Spleen (tissue), 7 donors: ENCODE data around the gene SIPA1L3.

Experiments used
- POLR2A ChIP-seq, 3 donors: fragments of 450-650 bp; IDR thresholded peaks; one replicate each; pipeline ENCODE4 v1.5.1; 2017; ENCODE audit warnings: antibody characterized with exemption in 3 of 3, mild to moderate bottlenecking in 1 of 3
- POLR2AphosphoS5 ChIP-seq, 3 donors: sonication (generic); formaldehyde crosslinking; IDR thresholded peaks; one replicate each; pipeline ENCODE4 v1.5.1; 2017; ENCODE audit warnings: antibody characterized with exemption in 3 of 3
- TF ChIP-seq, protein P1 (sequence below), 11 experiments: fragments of 200-600 bp in 7 of 11; fragments of 450-650 bp in 4 of 11; sonication (generic) in 4 of 11; IDR thresholded peaks in 8 of 11; conservative IDR thresholded peaks in 3 of 11; 1 replicate in 7 of 11; 2 replicates in 4 of 11; pipeline versions ENCODE4 v1.4.0 to v1.8.0; 2016 to 2021; ENCODE audit warnings: antibody characterized with exemption in 11 of 11, inconsistent platforms in 4 of 11, mild to moderate bottlenecking in 1 of 11
- donor health status: DM: no; HTN: no; CAD: no; lungs with moderate emphysema.
- donor health status: DM: no; HTN: no; CAD: no.
- donor health status: DM: no; HTN: no; CAD: no.

GRCh38 chr19:38233740-38234251 is 326.8 kb downstream of the SIPA1L3 start:
- TF ChIP-seq, protein P1, sequence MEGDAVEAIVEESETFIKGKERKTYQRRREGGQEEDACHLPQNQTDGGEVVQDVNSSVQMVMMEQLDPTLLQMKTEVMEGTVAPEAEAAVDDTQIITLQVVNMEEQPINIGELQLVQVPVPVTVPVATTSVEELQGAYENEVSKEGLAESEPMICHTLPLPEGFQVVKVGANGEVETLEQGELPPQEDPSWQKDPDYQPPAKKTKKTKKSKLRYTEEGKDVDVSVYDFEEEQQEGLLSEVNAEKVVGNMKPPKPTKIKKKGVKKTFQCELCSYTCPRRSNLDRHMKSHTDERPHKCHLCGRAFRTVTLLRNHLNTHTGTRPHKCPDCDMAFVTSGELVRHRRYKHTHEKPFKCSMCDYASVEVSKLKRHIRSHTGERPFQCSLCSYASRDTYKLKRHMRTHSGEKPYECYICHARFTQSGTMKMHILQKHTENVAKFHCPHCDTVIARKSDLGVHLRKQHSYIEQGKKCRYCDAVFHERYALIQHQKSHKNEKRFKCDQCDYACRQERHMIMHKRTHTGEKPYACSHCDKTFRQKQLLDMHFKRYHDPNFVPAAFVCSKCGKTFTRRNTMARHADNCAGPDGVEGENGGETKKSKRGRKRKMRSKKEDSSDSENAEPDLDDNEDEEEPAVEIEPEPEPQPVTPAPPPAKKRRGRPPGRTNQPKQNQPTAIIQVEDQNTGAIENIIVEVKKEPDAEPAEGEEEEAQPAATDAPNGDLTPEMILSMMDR (IDR thresholded peaks at IDR 0.05 in 8 of 11, conservative IDR thresholded peaks at IDR 0.05 in 3 of 11): peak; percentile 58 to 92 (median 83)
- TF ChIP-seq POLR2AphosphoS5 (IDR thresholded peaks at IDR 0.05) (peak in 2 of 3 donors; percentile 15 to 21), POLR2A (IDR thresholded peaks at IDR 0.05) (no peak)
